ENCODE measurements around the gene NMNAT2. TPM values are rescaled to one million over a fixed set of nuclear protein-coding genes. Genes with fewer than 3 reads are reported as not detected.

Gene NMNAT2
- total RNA-seq, 1 experiment from 2014 or later = not detected

DNA sequence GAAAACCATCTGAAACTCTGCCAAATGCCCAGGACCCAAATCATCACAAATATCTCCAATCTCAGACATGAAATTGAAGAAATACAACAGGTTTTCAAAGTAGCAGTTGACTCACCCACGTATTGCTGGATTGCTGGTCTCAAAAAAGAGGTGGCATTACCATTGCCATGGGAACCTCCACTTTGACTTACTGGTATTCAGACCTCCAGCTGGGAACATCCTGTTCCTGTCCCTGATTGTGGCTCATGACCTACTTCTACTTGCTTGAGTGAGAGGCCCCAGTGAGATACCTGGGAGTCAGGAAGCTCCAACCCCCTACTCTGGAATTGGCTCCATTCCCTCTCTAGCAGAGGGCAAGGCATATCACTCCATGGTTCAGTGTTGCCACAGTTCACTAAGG is 64.6 kb downstream of the NMNAT2 start:
- intact Hi-C loops (cut with micrococcal nuclease) = no loop called here
- Histone ChIP-seq H3K4me1 (ENCODE audit: control insufficient read depth in 1 of 2, insufficient read depth in 2 of 2, low read length in 2 of 2) (no peaks in the 10 kb centered on the region), H3K9me3 (ENCODE audit: control insufficient read depth in 1 of 2, insufficient read depth in 1 of 2, low read depth in 1 of 2, low read length in 2 of 2) (no peaks in the 10 kb centered on the region), H3K27me3 (ENCODE audit: insufficient read depth, low read length) (peaks cover 6% of the 10 kb centered on the region), H3K4me2 (ENCODE audit: low read length) (no peak overlapping the region), H3K9ac (ENCODE audit: low read length) (no peak overlapping the region), H3K9me2 (ENCODE audit: insufficient read depth) (no peaks in the 10 kb centered on the region), H3K36me3 (ENCODE audit: control insufficient read depth in 1 of 2, insufficient read depth in 2 of 2, low read length in 2 of 2) (no peaks in the 10 kb centered on the region), H3K79me2 (ENCODE audit: insufficient read depth, low read length) (no peaks in the 10 kb centered on the region), H3K27ac (ENCODE audit: low read depth, low read length) (no peak overlapping the region), H3K4me3 (replicated peaks in 1 of 2; ENCODE audit: low read depth in 1 of 2, low read length in 2 of 2) (no peak overlapping the region), H4K20me1 (ENCODE audit: insufficient read depth) (no peaks in the 10 kb centered on the region), H2AFZ (ENCODE audit: low read depth, low read length, poor library complexity, severe bottlenecking) (no peak overlapping the region)
- CTCF ChIA-PET = no interaction called here
- DNase-seq (ENCODE audit: low read depth, low spot score) = no peak
- no TSS peak for BruUV-seq (replicated peaks)
- TF ChIP-seq POLR2A (IDR thresholded peaks at IDR 0.05; ENCODE audit: borderline replicate concordance, extremely low read depth, insufficient read depth, insufficient read length) (no peak), ATF3 (IDR thresholded peaks at IDR 0.05) (no peak), EGR1 (IDR thresholded peaks at IDR 0.05; ENCODE audit: low read depth) (no peak), CTCF (IDR thresholded peaks at IDR 0.05 in 2 of 3, conservative IDR thresholded peaks at IDR 0.05 in 1 of 3; ENCODE audit: borderline replicate concordance in 1 of 3, insufficient read depth in 1 of 3, low read depth in 2 of 3, low read length in 2 of 3) (no peak), YY1 (IDR thresholded peaks at IDR 0.05; ENCODE audit: extremely low read depth, insufficient replicate concordance, low read depth, low read length) (no peak)
- POLR2A ChIA-PET = no interaction called here
- ATAC-seq = no peak
- RAD21 ChIA-PET (ENCODE audit: low non-redundant PET in 1 of 2, low total read pairs in 2 of 2, uncharacterized antibody in 2 of 2, unreplicated experiment in 2 of 2) = no interaction called here

- ATAC-seq (no peak), DNase-seq (ENCODE audit: low read depth, low spot score) (no peak)
- RAD21 ChIA-PET (ENCODE audit: low non-redundant PET in 1 of 2, low total read pairs in 2 of 2, uncharacterized antibody in 2 of 2, unreplicated experiment in 2 of 2) = no interaction called here
- no peak for TF ChIP-seq CBX3 (IDR thresholded peaks at IDR 0.05; ENCODE audit: low read depth)
- TF ChIP-seq, protein P1, sequence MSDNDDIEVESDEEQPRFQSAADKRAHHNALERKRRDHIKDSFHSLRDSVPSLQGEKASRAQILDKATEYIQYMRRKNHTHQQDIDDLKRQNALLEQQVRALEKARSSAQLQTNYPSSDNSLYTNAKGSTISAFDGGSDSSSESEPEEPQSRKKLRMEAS (IDR thresholded peaks at IDR 0.05) = no peak
- no peak for TF ChIP-seq SP1 (IDR thresholded peaks at IDR 0.05; ENCODE audit: low read depth)
- TF ChIP-seq SRF (IDR thresholded peaks at IDR 0.05; ENCODE audit: low read depth) = no peak
- TF ChIP-seq POLR2AphosphoS5 (IDR thresholded peaks at IDR 0.05; ENCODE audit: low read depth, low read length) = no peak
- no peak for TF ChIP-seq TCF7L2 (IDR thresholded peaks at IDR 0.05; ENCODE audit: borderline replicate concordance, extremely low read depth, insufficient read depth, insufficient read length)
- TF ChIP-seq CEBPB (IDR thresholded peaks at IDR 0.05; ENCODE audit: low read depth) = no peak
- no peak for TF ChIP-seq RAD21 (IDR thresholded peaks at IDR 0.05; ENCODE audit: low read depth)
- no peak for TF ChIP-seq ATF3 (IDR thresholded peaks at IDR 0.05)
- no TSS peak for BruUV-seq (replicated peaks)
- H3K4me2 ChIP-seq (ENCODE audit: low read length) = no peak overlapping the region
- intact Hi-C loops (cut with micrococcal nuclease) = no loop called here
- POLR2A ChIA-PET = no interaction called here
- H3K9me3 ChIP-seq (ENCODE audit: control insufficient read depth in 1 of 2, insufficient read depth in 1 of 2, low read depth in 1 of 2, low read length in 2 of 2) = no peaks in the 10 kb centered on the region
- no peak overlapping the region for H3K9ac ChIP-seq (ENCODE audit: low read length)
- H3K36me3 ChIP-seq (ENCODE audit: control insufficient read depth in 1 of 2, insufficient read depth in 2 of 2, low read length in 2 of 2) = no peaks in the 10 kb centered on the region
- H3K79me2 ChIP-seq (ENCODE audit: insufficient read depth, low read length) = no peaks in the 10 kb centered on the region
- H3K27ac ChIP-seq (ENCODE audit: low read depth, low read length) = no peak overlapping the region
- H2AFZ ChIP-seq (ENCODE audit: low read depth, low read length, poor library complexity, severe bottlenecking) = no peak overlapping the region
- no peaks in the 10 kb centered on the region for H4K20me1 ChIP-seq (ENCODE audit: insufficient read depth)
- CTCF ChIA-PET = no interaction called here
- H3K4me3 ChIP-seq (replicated peaks in 1 of 2; ENCODE audit: low read depth in 1 of 2, low read length in 2 of 2) = no peak overlapping the region
- H3K4me1 ChIP-seq (ENCODE audit: control insufficient read depth in 1 of 2, insufficient read depth in 2 of 2, low read length in 2 of 2) = no peaks in the 10 kb centered on the region
- no peaks in the 10 kb centered on the region for H3K9me2 ChIP-seq (ENCODE audit: insufficient read depth)
- H3K27me3 ChIP-seq (ENCODE audit: insufficient read depth, low read length) = peaks cover 10% of the 10 kb centered on the region
These were observed 68.9 kb downstream of the NMNAT2 start for GRCh38 chr1:183349201-183349711.

Measured in HCT116 (cell line).